Muscle layer of duodenum (tissue), 2 donors: Measurements from ENCODE around the gene NFATC2.

Experiments used
- H3K27ac ChIP-seq: one replicate; pipeline ENCODE4 v1.7.0; 2013; ENCODE audit warnings: mild to moderate bottlenecking, low read length
- H3K27me3 ChIP-seq: one replicate; pipeline ENCODE4 v1.7.0; 2013; ENCODE audit warnings: low read depth, mild to moderate bottlenecking, control low read depth, low read length
- H3K36me3 ChIP-seq, 2 donors: one replicate each; pipeline ENCODE4 v1.7.0; 2013; ENCODE audit warnings: low read length in 2 of 2, control low read depth in 1 of 2, mild to moderate bottlenecking in 1 of 2; ENCODE audit not compliant: insufficient read depth in 2 of 2, control insufficient read depth in 1 of 2
- H3K4me1 ChIP-seq, 2 donors: one replicate each; pipeline ENCODE4 v1.7.0; 2013; ENCODE audit warnings: low read length in 2 of 2, mild to moderate bottlenecking in 2 of 2, control low read depth in 1 of 2, moderate library complexity in 1 of 2; ENCODE audit not compliant: insufficient read depth in 2 of 2, control insufficient read depth in 1 of 2
- H3K4me3 ChIP-seq, 2 donors: one replicate each; pipeline ENCODE4 v1.7.0; 2013; ENCODE audit warnings: low read length in 2 of 2, low read depth in 1 of 2, mild to moderate bottlenecking in 1 of 2
- H3K9me3 ChIP-seq, 2 donors: one replicate each; pipeline ENCODE4 v1.7.0; 2013; ENCODE audit warnings: low read length in 2 of 2, control low read depth in 1 of 2, mild to moderate bottlenecking in 1 of 2; ENCODE audit not compliant: control insufficient read depth in 1 of 2
- donor health status: healthy.

Gene NFATC2

DNA sequence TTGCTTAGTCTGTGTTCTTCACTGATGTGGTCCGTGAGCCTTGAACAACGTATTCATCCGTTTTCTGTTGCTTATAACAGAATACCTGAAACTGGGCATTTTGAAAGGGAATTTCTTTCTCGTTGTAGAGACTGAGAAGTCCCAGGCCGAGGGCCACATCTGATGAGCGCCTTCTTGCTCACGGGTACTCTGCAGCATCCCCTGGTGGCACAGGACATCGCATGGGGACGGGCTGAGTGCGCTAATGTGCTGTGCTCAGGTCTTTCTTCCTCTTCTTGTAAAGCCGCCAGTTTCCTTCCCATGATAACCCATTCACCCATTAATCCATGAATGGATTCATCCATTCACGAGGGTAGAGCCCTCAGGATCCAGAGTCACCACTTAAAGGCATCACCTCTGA is 161.0 kb downstream of the NFATC2 start:
- no peaks in the 10 kb centered on the region for H3K9me3 ChIP-seq
- H3K27ac ChIP-seq, result no peak overlapping the region
- H3K36me3 ChIP-seq, result no peaks in the 10 kb centered on the region
- H3K4me3 ChIP-seq, result no peak overlapping the region
- H3K4me1 ChIP-seq, result no peaks in the 10 kb centered on the region
- H3K27me3 ChIP-seq, result no peaks in the 10 kb centered on the region

GRCh38 chr20:51380401-51381385 is 161.8 kb downstream of the NFATC2 start:
- H3K27ac ChIP-seq, result no peak overlapping the region
- no peaks in the 10 kb centered on the region for H3K27me3 ChIP-seq
- H3K4me1 ChIP-seq, result no peaks in the 10 kb centered on the region
- no peaks in the 10 kb centered on the region for H3K9me3 ChIP-seq
- no peaks in the 10 kb centered on the region for H3K36me3 ChIP-seq
- no peak overlapping the region for H3K4me3 ChIP-seq

- Histone ChIP-seq H3K9me3 (no peaks in the 10 kb centered on the region), H3K4me1 (no peaks in the 10 kb centered on the region), H3K27ac (no peak overlapping the region), H3K27me3 (no peaks in the 10 kb centered on the region), H3K36me3 (no peaks in the 10 kb centered on the region), H3K4me3 (no peak overlapping the region)
These were observed 162.7 kb downstream of the NFATC2 start for GRCh38 chr20:51379601-51380341.

DNA sequence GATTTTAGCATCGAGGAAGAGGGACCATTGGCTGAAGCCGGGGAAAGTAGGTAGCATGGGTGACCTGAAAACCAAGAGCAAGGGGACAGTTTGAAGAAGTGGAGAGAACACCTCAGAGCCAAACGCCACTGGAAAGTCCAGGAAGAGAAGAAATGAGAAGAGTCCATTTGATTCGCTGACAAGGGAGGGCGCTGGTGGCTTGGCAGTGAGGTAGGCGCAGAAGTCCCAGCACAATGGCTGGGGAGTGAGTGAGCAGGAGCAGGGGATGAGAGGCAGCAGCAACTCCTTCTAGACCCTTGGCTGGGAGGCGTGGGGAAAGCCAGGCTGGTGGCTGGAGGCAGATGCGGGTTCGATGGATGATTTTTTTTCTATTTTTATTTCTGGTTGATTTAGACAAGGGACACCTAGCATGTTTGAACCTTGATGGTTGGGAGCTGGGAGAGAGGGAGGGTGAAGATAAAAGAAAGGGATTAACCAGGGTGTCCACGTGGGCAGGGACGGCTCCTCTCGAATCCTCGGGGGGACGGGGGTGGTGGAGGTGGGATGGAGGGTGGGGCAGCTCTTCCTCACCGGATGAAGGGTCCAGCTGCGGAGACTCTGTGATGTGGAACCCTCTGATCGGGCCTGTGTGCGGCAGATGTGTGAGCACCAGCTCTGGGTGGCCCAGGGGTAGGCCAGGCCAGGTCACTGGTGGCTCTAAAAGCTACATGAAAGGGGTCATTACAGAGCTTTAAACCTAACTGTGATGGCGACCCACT is 164.2 kb downstream of the NFATC2 start:
- Histone ChIP-seq H3K27me3 (no peaks in the 10 kb centered on the region), H3K4me3 (no peak overlapping the region), H3K36me3 (no peaks in the 10 kb centered on the region), H3K27ac (no peak overlapping the region), H3K9me3 (no peaks in the 10 kb centered on the region), H3K4me1 (no peaks in the 10 kb centered on the region)

- Histone ChIP-seq H3K27ac (no peak overlapping the region), H3K4me1 (no peaks in the 10 kb centered on the region)
These were observed 165.4 kb downstream of the NFATC2 start for GRCh38 chr20:51377132-51377531.

DNA sequence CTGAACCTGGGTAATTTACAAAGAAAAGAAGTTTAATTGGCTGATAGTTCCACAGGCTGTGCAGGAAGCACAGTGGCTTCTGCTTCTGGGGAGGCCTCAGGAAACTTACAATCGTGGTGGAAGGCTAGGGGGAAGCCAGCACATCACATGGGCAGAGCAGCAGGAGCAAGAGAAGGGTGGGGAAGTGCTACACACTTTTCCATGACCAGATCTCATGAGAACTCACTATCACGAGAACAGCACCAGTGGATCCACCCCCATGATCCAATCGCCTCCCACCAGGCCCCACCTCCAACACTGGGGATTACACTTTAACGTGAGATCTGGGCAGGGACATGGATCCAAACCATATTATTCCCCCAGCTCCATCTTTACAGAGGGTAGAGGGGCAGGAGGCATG is 166.4 kb downstream of the NFATC2 start:
- H3K27me3 ChIP-seq, result no peaks in the 10 kb centered on the region
- H3K4me3 ChIP-seq, result no peak overlapping the region
- H3K4me1 ChIP-seq, result no peaks in the 10 kb centered on the region
- no peak overlapping the region for H3K27ac ChIP-seq
- no peaks in the 10 kb centered on the region for H3K36me3 ChIP-seq
- no peaks in the 10 kb centered on the region for H3K9me3 ChIP-seq

More at GRCh38 chr20:51377132-51377531, 165.4 kb downstream of the NFATC2 start:
- H3K36me3 ChIP-seq, result no peaks in the 10 kb centered on the region
- H3K27me3 ChIP-seq, result no peaks in the 10 kb centered on the region
- H3K9me3 ChIP-seq, result no peaks in the 10 kb centered on the region
- H3K4me3 ChIP-seq, result no peak overlapping the region

DNA sequence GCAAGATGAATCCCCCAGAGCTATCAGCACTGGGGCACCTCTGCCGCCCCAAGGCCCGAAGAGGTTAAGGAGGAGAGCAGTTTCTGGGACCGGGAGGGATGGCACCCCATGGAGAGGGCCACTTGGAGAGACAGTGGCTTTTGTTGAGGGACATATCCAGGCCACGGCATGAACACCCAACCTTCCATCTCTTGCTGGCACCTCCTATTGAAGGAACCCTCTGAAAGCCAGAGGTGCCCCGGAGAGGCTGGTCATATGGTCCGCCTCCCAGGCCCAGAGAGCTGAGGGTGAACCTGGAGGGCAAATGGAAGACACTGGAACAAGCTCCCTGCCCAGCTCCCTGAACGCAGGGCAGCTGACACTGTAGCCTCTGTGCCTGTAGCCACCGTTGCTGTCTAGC is 167.0 kb downstream of the NFATC2 start:
- H3K27me3 ChIP-seq, result no peaks in the 10 kb centered on the region
- H3K36me3 ChIP-seq, result no peaks in the 10 kb centered on the region
- no peak overlapping the region for H3K4me3 ChIP-seq

DNA sequence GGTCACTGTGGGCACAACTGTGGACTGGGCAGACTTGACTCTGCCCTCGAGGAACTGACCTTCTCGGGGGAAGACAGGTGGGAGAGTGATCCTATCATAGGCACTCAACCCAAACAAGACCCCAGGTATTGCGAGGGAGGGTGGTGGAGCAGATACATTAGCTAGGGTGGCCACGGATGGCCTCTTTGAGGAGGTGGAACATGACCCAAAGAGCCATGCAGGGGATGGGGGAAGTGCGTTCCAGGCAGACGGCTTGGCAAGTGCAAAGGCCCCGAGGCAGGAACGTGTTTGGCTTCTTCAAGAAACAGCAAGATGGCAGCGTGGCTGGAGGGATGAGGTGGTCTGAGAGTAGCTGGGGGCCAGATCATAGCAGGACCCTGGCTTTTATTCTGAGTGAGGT is 167.6 kb downstream of the NFATC2 start:
- no peak overlapping the region for H3K27ac ChIP-seq
- no peak overlapping the region for H3K4me3 ChIP-seq
- H3K4me1 ChIP-seq, result no peaks in the 10 kb centered on the region

More for the DNA sequence above, 167.0 kb downstream of the NFATC2 start:
- Histone ChIP-seq H3K27ac (no peak overlapping the region), H3K4me1 (no peaks in the 10 kb centered on the region), H3K9me3 (no peaks in the 10 kb centered on the region)

DNA sequence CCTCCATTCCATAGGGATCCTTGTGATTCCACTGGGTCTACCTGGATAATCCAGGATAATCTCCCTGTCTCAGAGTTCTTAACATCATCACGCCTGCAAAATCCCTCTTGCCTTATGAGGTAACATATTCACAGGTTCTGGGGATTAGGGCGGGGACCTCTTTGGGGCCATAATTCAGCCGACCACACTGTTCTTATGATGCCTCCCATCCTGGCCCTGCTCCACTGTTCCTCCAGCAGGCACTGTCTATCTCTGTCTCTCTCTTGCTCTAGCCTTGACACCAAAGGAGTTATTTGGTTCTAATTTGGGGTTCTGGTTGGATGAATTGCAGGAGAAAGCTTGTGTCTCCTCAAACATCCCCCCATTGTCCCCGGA is 168.1 kb downstream of the NFATC2 start:
- H3K27ac ChIP-seq, result no peak overlapping the region
- H3K4me1 ChIP-seq, result no peaks in the 10 kb centered on the region
- no peak overlapping the region for H3K4me3 ChIP-seq
- no peaks in the 10 kb centered on the region for H3K27me3 ChIP-seq
- H3K36me3 ChIP-seq, result no peaks in the 10 kb centered on the region
- H3K9me3 ChIP-seq, result no peaks in the 10 kb centered on the region

More for the DNA sequence above, 167.6 kb downstream of the NFATC2 start:
- Histone ChIP-seq H3K9me3 (no peaks in the 10 kb centered on the region), H3K36me3 (no peaks in the 10 kb centered on the region), H3K27me3 (no peaks in the 10 kb centered on the region)

GRCh38 chr20:51373713-51374455 is 168.6 kb downstream of the NFATC2 start:
- Histone ChIP-seq H3K4me3 (no peak overlapping the region), H3K36me3 (no peaks in the 10 kb centered on the region), H3K4me1 (no peaks in the 10 kb centered on the region), H3K27ac (no peak overlapping the region), H3K9me3 (no peaks in the 10 kb centered on the region), H3K27me3 (no peaks in the 10 kb centered on the region)
